Left renal cortex interstitium (tissue), 4 donors: ENCODE measurements around the gene FREY1. TPM values are rescaled to one million over a fixed set of nuclear protein-coding genes. Genes with fewer than 3 reads are reported as not detected.

ENCODE experiments used
- DNase-seq, 4 donors: peaks; one replicate each; pipeline ENCODE4 v3.0.0-alpha.2; 2013; ENCODE audit warnings: low read depth in 4 of 4, low spot score in 2 of 4, missing footprints in 1 of 4
- polyA plus RNA-seq, 4 donors: library from polyadenylated mRNA; unstranded; fragments of 120-200 nt; gene quantifications; one replicate each; pipeline ENCODE4 v1.2.1, GENCODE V29; 2013; ENCODE audit not compliant: insufficient read length in 4 of 4

FREY1 gene, protein sequence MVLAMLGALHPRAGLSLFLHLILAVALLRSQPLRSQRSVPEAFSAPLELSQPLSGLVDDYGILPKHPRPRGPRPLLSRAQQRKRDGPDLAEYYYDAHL
- polyA plus RNA-seq = 1 to 10 TPM in 1 of 4 donors, under 1 TPM in 2, not detected in 1; 0.31 to 1.4 (median 0.49) TPM

DNA sequence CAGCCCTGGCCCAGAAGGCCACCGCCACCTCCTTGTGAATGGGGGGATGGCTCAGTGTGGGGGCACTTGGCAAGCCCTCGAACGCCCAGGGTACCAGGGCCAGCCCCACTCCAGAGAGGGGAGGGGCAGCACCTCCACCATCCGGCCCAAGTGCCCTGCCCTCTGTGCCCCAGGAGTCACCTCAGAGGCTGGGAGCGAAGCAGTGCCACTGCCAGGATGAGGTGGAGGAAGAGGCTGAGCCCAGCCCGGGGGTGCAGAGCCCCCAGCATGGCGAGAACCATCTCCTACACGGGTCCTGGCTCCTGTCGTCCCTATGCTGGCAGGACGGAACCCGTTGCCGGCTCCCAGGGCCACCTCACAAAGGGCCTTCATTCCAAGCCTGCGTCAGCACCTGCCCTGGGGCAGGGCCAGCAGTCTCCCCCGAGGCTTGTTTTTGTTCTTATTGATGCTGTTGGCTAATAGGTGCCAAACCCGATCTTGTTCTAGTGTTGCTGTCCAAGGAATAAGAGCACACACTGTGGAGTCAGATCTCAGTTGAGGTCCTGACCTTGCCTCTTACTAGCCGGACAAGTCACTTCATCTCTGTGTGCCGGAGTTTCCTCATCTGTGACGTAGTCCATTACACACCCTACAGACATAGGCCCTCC is at the start of gene FREY1:
Gene FREY1, minus strand, starts transcription at position 307 of the 647 bp plus-strand sequence. Its CDS starts 26 bp downstream, at position 281.
- no peak for DNase-seq

GRCh38 chr11:45949992-45950407 is 42.9 kb upstream of the FREY1 start:
- no peak for DNase-seq

DNA sequence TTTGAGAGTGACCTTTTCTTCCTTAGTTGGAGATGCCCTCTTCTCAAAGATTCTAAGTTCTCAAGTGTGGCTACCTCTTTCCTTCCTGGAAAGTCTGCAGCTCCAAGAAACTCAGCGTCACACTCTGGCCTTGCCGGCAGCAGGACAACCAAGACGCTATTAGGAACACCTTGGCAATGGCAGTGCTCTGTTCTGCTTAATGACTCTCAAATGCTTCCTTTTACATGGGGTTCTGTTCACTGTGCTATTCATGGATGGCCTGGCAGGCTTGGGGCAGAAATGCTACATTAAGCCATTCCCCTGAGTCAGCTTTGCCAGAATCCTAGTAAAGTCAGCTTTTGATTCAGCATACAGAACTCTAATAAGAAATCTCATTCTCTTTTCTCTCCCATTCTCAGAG is 41.3 kb upstream of the FREY1 start:
- DNase-seq = no peak

- DNase-seq = no peak
These were observed 40.8 kb upstream of the FREY1 start for GRCh38 chr11:45947885-45948284.

DNA sequence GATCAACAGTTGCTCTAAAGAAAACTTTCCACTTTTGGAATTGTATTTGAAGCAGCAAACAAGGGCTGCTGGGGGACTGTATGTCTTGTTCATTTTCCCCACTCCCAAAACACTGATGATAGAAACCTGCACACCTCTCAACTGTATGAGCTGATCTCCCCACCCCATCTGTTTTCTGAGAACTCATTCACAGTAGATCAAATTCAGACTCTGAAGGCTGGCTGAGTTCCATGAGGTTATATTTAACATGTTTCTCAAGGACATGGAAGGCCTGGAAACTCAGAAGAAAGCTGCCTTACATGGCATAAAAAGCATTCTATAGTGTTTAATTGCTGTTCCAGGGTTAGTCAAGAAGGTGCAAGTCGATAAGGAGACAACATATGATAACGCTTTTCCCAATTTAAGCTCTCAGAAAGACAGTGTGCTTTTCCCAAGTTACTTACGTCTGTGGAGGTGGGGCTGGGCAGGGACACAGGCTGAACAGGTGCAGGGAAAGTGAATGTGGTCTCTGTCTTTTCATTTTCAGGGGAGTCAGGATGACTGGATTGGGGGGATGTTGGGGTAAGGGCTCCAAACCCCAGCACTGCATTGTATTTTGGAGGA is 38.4 kb upstream of the FREY1 start:
- DNase-seq = no peak

DNA sequence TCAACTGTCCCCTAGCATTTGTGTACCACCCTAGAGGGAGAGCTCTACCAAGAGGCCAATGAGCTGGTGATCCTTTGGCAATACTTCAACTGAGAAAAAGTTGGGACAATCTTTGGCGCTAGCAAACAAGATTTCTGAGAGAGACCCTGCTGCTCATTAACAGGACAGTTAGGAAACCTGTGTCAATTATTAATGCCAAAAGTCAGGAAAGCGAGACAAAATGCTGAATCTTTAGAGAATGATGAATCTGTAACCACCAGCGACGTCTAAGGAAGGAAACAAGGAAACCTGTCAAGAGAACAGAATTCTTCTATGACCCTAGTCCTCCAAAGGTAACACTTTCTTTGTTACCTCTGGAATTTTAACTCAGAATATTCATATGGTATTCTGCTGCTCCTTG is 35.3 kb upstream of the FREY1 start:
- no peak for DNase-seq

- no peak for DNase-seq
These were observed 34.2 kb upstream of the FREY1 start for GRCh38 chr11:45941285-45941684.

DNA sequence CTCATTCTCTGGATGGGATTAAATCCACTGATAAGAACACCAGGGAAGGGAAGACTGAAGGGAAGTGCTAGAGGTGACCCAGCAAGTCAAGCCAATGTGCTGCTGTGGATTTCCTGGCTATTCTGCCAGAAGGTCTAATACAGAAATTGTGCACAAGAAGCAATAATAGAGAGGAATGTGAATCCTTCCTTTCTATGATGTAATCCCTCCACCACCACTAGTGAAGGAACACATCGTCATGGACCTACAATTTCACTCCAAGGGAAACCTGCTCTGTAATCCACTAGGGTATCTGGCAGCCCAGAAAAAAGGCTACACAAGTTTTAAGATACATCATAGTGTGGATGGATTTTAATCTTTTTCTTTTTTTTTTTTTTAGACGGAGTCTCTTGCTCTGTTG is 32.8 kb upstream of the FREY1 start:
- no peak for DNase-seq

DNA sequence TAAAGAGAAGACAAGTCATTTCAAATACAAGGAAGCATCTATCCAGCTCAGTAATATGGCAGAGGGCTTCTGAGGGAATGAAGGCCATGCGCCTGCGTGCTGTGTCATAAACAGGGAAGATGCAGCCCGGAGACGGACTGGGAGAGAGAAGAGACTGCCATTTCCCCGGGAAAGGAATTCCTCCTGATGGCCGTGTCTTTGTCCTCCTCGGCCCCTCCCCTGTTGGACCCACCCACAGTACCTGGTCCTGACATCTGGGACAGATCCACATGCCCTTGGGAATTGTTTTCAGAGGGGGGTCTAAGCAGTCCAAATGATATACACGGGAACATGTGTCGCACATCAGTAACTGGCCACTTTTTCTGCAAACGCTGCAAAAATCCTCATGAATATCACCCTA is 30.8 kb upstream of the FREY1 start:
- no peak for DNase-seq

GRCh38 chr11:45936511-45937054 is 29.5 kb upstream of the FREY1 start:
- no peak for DNase-seq

DNA sequence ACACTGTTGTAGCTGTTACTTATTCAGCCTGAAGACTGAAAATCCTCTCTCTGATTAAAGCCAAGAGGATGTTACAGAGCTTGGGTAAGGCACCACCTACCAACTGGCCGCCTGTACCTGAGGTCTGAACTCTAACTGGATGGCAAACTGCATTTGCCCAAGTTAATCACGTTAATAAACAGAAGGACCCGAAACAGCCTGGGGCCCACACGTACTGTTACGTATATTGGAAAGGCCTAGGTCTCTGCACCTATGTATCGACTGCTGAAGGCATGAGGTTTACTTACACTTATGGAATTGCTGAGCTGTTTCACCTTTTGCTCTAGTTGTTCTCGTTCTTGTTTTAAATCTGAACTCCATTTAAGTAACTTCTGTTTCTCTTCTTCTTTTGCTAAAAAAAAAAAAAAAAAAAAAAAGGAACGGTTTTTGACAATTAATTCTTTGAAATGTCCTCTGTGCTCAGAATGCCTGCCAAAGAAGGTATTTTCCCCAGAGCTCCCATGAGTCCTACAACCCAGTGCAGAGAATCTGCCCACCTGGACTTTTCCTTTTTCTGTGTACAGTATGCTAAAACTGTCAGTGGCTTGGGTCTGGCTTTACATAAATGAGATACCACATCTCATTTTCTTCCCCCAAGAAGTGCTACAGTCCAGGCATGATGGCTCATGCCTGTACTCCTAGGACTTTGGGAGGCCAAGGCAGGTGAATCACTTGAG is 28.4 kb upstream of the FREY1 start:
- DNase-seq = no peak

DNA sequence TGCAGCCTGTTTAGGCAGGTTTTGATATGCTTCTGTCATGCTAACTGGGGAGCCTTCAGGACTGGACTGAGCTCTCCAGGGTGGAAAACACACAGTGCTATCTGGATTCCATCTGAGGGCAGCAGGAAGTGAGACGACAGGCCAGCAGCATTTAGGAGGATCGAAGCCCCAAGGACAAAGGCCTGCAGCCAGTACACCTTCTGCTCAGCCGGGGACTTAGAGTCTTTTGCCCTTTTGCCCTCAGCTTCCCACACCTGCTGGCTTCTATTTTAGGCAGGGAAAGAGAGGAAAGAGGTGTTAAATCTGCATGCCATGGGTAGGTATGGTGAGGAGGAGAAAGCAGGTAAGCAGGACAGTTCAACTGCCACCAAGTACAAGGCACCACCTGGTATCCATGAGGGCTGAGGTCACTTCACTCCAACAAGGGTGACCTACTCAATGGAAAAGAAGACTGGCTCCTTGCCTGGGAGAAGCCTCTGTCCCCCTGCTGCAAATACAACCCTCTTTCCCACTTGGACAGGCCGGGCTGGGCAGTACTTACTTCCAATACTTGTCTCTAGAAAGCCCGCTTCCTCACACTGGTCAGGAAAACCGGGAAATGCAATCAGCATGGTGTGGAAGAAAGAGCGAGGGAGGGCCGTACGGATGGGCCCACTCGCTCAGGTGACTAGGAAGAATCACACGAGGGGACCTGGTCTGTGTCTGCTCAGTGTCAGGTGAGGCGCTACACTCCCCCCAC is 27.7 kb upstream of the FREY1 start:
- no peak for DNase-seq

DNA sequence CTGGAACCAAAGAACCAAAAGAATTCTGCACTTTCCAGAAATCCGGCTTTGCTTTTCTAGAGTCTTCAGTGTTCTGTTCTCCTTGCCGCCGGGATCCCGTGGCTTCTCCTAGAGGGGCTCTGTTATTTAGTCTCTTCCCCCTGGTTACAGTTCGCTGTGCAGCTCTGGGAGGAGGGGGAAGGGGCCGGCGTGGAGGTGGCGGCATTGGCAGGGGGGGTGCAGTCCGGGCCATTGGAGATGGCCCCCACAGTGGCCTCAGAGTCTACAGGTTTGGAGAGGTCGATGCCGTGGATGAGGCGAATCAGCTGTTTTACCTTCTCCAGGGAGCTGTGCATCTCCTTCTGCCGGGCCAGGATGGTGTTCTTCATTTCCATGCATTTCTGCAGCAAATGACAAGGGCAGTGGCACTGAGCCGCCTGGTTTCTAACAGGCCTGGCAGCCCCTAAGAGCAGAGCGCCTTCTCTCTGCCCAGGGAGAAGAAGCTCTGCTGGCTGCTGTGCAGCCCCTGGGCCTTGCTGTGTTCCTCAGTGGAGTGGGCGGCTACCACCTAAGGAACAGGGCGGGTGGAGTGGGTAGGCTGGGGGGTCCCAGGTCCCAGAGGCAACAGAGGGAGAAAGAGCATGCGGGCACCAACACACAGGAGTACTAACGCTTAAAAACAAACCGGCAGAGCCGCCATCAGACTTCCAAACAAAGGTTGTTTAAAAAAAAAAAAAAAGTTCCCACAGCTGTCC is 26.9 kb upstream of the FREY1 start:
- DNase-seq = no peak

DNA sequence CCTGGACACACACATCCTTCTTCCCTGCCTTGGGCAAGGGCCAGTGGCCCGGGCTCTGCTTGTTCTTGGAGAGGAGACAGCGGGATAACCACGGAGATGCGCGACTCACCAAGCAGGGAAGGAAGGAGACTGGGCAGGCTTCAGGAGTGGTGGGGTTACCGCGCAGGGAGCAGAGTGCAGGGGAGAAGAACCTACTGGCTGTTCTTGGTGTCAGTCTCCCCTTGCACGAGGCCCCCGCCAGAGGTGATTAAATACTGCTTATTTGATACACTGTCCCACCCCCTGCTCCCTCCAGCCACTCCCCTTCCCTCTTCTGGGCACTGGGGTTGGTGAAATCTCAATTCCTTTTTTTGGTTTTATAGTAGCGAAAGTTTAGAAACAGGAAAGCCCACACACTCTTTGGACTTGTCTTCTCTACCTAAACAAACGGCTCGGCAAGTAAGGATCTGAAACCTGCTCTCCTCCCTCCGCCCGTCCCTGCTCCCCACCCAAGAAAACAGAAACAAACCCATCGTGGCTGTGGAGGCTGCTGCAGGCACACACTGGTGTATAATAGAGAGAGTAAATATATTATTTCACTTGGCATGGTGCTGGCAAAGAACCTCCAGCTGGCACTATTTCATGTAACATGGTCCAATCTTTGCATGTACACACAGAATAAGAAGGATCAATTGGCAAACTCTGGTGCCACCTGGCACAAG is 26.2 kb upstream of the FREY1 start:
- no peak for DNase-seq

DNA sequence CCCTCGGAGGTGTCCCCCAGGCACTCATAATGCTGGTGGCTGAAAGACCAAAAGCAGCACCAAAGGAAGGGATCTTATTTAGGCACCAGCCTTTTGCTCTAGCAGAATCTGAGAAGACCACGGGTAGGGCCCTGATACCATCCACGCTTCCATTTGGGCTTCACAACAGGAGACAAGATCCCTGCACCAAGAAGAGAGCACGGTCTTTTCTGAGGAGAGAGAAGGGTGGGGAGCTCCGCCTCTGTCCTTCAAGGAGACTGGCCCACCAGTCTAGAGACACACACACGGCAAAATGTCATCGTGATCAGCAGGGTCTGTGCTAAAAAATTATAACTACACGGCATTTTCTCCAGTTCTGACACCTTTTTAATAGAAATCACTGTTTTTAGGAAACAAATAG is 25.1 kb upstream of the FREY1 start:
- DNase-seq = no peak

DNA sequence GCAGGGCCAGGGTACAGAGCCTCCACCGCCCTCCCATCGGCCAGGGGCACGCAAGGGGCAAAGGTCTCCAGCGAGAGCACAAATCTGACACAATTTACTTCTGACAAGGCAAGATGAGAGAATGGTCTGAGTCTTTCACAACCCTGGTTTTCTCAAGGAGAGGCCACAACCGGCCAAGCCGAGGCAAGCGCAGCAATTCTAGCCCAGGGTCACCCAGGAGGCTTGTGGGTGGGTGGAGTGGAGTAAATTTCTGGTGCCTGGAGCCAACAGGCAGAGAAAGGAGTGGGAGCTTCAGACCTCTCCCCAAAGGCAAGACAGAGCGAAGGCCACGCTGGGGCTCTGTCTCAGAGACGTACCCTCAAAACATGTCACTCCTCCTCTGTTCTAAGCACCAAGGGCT is 24.7 kb upstream of the FREY1 start:
- no peak for DNase-seq

GRCh38 chr11:45930951-45931570 is 24.0 kb upstream of the FREY1 start:
- no peak for DNase-seq

DNA sequence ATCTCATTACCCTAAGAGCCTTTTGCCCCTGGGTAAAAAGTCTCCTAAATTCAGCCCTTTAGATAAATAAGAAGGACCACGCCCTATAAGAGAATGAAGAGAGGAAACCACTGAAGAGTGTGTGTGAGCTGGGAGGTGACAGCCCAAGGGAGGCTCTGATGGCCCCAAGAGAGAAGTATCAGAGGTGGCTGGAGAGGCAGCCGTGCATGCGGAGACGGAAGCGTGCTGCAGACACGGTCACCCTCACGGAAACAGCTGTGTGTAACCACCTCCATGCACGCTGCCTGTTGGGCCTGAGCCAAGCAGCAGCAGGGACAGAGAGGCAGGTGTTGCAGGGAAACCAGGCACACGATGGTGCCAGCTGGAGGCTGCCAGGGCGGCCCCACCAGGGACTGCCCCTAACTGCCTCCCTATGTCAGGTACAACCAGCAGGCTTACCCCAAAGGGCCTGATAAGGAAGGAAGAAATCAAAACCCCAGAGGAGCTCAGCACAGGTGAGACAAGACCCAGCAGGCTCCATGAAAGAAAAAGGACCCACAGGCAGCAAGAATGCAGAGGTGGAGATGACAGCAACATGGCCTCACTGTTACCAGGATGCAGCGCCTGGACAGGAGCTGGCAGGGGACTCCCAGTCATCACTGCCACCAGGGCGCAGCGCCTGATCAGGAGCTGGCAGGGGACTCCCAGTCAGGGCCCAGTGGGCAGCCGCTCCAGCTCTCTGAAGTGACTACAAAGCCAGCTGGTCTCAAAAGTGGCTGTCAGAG is 23.1 kb upstream of the FREY1 start:
- DNase-seq = no peak
